Calu3 (cell line): ENCODE results near the gene LRRFIP2. TPM values are rescaled to one million over a fixed set of nuclear protein-coding genes. Genes with fewer than 3 reads are reported as not detected.
"Not testable (repeated sequence)": the region's sequence is repeated elsewhere in the genome, so short reads cannot be mapped to it uniquely, and the experiment has no call there.

Source experiments
- Bru-seq: library from RNA; stranded (reverse); fragments of 400-500 nt; gene quantifications from one replicate; lab custom pipeline; 2021; lab: Mats Ljungman, UMichigan
- BruChase-seq, 2 experiments: library from RNA; stranded (reverse); fragments of 400-500 nt; gene quantifications; one replicate each; lab custom pipeline; 2021; lab: Mats Ljungman, UMichigan
- BruUV-seq: library from RNA; stranded (reverse); fragments of 400-500 nt; replicated peaks from 2 replicates; lab custom pipeline; 2021; lab: Mats Ljungman, UMichigan
- CTCF ChIA-PET: fragments of 300-600 bp; sonication (Branson Sonifier 250); formaldehyde crosslinking; loops from one replicate; lab custom pipeline; 2022; ENCODE audit warnings: antibody characterized with exemption; lab: Charles Lee
- DNase-seq: peaks from one replicate; pipeline ENCODE4 v3.0.0; 2022
- H3K27ac Mint-ChIP-seq: one replicate; pipeline ENCODE4 v1.8.0; 2022; ENCODE audit warnings: mixed read lengths; ENCODE audit not compliant: unreplicated experiment
- H3K27me3 Mint-ChIP-seq: one replicate; pipeline ENCODE4 v1.8.0; 2022; ENCODE audit warnings: mixed read lengths; ENCODE audit not compliant: unreplicated experiment
- H3K36me3 Mint-ChIP-seq: one replicate; pipeline ENCODE4 v1.8.0; 2022; ENCODE audit warnings: mild to moderate bottlenecking, moderate library complexity, mixed read lengths; ENCODE audit not compliant: insufficient read depth, unreplicated experiment
- H3K4me1 Mint-ChIP-seq: one replicate; pipeline ENCODE4 v1.8.0; 2022; ENCODE audit warnings: mild to moderate bottlenecking, low read depth, mixed read lengths; ENCODE audit not compliant: unreplicated experiment
- H3K4me3 Mint-ChIP-seq: one replicate; pipeline ENCODE4 v1.8.0; 2022; ENCODE audit warnings: mild to moderate bottlenecking, low read depth, moderate library complexity, mixed read lengths; ENCODE audit not compliant: unreplicated experiment
- H3K9me3 Mint-ChIP-seq: one replicate; pipeline ENCODE4 v1.8.0; 2022; ENCODE audit warnings: low read depth, mixed read lengths; ENCODE audit not compliant: unreplicated experiment
- intact Hi-C: fragments of 100-400 bp; cut with micrococcal nuclease; formaldehyde crosslinking; loops from one replicate; pipeline ENCODE4 v1.10.0; 2022; ENCODE audit not compliant: unreplicated experiment
- long read RNA-seq: library from polyadenylated mRNA; stranded (forward); transcript quantifications from one replicate; pipeline ENCODE4 v2.0.0, GENCODE V29; 2022
- total RNA-seq: library from RNA; stranded (reverse); gene quantifications from 2 replicates; pipeline ENCODE4 v1.2.3, GENCODE V29; 2022
- TF ChIP-seq, protein P1 (sequence below): fragments of 200-600 bp; IDR thresholded peaks from one replicate; pipeline ENCODE4 v1.8.0; 2022; ENCODE audit warnings: antibody characterized with exemption; ENCODE audit not compliant: unreplicated experiment

LRRFIP2 gene, protein sequence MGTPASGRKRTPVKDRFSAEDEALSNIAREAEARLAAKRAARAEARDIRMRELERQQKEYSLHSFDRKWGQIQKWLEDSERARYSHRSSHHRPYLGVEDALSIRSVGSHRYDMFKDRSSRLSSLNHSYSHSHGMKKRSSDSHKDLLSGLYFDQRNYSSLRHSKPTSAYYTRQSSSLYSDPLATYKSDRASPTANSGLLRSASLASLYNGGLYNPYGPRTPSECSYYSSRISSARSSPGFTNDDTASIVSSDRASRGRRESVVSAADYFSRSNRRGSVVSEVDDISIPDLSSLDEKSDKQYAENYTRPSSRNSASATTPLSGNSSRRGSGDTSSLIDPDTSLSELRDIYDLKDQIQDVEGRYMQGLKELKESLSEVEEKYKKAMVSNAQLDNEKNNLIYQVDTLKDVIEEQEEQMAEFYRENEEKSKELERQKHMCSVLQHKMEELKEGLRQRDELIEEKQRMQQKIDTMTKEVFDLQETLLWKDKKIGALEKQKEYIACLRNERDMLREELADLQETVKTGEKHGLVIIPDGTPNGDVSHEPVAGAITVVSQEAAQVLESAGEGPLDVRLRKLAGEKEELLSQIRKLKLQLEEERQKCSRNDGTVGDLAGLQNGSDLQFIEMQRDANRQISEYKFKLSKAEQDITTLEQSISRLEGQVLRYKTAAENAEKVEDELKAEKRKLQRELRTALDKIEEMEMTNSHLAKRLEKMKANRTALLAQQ
- total RNA-seq (38.8 and 41.9 TPM in 2 replicates), Bru-seq, nascent RNA (percentile 78 among the genes with signal in this experiment), BruChase-seq, experiment 1, labeled RNA remaining after a 6-hour chase (percentile 68 among the genes with signal in this experiment), BruChase-seq, experiment 2, labeled RNA remaining after a 2-hour chase (percentile 69 among the genes with signal in this experiment)
- long read RNA-seq, transcript LRRFIP2-205 (15 exons, 2,522 nt) = major isoform, 8 of 24 reads
- long read RNA-seq, partial matches to known transcripts = 0 of 24 reads
- long read RNA-seq, other reads (novel, unspliced or antisense) = 14 of 24 reads

DNA sequence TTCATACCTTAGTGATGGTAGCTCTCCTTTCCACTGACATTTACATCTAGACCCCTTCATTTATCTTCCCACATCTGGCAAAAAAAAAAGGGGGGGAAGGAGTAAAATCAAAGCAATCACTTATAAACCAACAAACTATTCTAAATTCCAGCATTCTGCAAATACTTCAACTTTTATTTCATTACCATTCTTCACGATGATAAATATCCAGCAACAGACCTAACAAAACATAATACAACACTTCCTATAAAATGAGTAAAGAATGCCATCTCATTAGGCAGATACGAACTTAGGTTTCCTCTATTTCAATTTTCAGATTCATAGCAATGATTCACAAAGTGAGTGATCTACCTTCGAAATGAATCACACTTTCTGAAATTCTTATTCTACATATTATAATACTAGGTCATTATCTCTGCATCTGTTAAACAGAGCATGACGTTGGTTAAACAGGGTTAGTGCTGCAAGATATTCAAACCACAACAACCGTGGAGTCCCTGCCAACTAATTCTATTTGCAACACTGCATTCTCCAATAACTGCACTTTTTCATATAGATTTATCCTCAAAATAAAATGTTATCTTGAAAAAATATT is at the start of gene LRRFIP2:
Gene LRRFIP2, minus strand, starts transcription at position 51 of the 595 bp plus-strand sequence. CDS start 25,599 bp downstream, outside the sequence.
- H3K36me3 Mint-ChIP-seq = peaks cover 26% of the 10 kb centered on the region
- H3K27me3 Mint-ChIP-seq = no peaks in the 10 kb centered on the region
- peak within 1 kb of the TSS; percentile 91 for H3K4me3 Mint-ChIP-seq
- no peaks in the 10 kb centered on the region for H3K9me3 Mint-ChIP-seq
- no peak for DNase-seq
- TF ChIP-seq, protein P1, sequence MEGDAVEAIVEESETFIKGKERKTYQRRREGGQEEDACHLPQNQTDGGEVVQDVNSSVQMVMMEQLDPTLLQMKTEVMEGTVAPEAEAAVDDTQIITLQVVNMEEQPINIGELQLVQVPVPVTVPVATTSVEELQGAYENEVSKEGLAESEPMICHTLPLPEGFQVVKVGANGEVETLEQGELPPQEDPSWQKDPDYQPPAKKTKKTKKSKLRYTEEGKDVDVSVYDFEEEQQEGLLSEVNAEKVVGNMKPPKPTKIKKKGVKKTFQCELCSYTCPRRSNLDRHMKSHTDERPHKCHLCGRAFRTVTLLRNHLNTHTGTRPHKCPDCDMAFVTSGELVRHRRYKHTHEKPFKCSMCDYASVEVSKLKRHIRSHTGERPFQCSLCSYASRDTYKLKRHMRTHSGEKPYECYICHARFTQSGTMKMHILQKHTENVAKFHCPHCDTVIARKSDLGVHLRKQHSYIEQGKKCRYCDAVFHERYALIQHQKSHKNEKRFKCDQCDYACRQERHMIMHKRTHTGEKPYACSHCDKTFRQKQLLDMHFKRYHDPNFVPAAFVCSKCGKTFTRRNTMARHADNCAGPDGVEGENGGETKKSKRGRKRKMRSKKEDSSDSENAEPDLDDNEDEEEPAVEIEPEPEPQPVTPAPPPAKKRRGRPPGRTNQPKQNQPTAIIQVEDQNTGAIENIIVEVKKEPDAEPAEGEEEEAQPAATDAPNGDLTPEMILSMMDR = no peak
- CTCF ChIA-PET = interaction anchor here (0.6 kb wide), 1 partner anchor 26 kb away, joined by 3 read pairs; no protein-coding TSS in a partner anchor
- intact Hi-C loops = no loop called here
- BruUV-seq = no TSS peak
- peak within 1 kb of the TSS; percentile 89 for H3K27ac Mint-ChIP-seq
- H3K4me1 Mint-ChIP-seq = peaks cover 9% of the 10 kb centered on the region

DNA sequence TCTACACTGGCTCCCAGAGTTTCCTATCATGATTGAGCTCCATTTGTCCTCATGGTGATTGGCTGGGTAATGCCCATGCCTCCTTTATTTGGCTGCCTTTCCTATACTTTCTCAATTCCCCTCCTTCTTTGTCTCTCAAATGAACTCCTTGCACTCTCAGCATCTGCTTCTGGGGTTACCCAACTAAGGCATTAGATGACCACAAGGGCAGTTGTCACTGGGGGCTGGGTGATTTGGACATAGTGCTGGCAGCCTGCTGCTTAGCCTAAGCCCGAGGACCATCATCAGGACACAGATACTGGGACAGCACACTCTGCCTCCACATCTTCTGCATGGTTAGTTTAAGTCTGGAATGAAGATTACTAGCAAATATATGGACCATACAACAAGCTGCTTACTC is 49.2 kb upstream of the LRRFIP2 start:
- no peaks in the 10 kb centered on the region for H3K9me3 Mint-ChIP-seq
- H3K27ac Mint-ChIP-seq = no peak overlapping the region

DNA sequence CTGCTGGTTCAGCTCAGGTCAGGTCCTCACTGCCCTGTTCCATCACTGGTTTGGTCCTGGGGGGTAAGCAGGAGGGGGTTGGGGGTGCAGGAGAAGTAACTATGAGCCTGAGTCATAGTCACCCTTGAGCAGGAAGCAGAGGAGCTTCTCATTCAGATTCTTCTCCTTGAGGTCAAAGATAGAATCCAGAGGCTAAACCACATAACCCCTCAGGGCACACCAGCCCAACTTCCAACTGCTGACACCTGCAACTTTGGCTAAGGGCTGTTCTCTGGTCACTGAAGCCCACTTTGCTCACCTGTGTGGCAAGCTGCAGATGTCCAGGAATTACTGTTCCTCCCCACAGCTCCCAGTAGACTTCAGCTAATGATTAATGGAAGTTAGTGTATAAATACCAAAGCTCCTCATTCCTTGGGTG is 48.8 kb upstream of the LRRFIP2 start:
- Mint-ChIP-seq H3K9me3 (no peaks in the 10 kb centered on the region), H3K4me1 (peaks cover 34% of the 10 kb centered on the region), H3K27me3 (no peaks in the 10 kb centered on the region), H3K36me3 (no peaks in the 10 kb centered on the region), H3K4me3 (no peak overlapping the region), H3K27ac (peak overlapping the region; percentile 26)
- intact Hi-C loops = no loop called here
- TF ChIP-seq, protein P1 = no peak
- CTCF ChIA-PET = interaction anchor here (1.3 kb wide), 1 partner anchor 40 kb away, joined by 5 read pairs; no protein-coding TSS in a partner anchor
- peak; percentile 45 for DNase-seq
- BruUV-seq = no TSS peak

More for the DNA sequence above, 49.2 kb upstream of the LRRFIP2 start:
- intact Hi-C loops = no loop called here
- CTCF ChIA-PET = interaction anchor here (1.3 kb wide), 1 partner anchor 41 kb away, joined by 5 read pairs; no protein-coding TSS in a partner anchor
- peaks cover 36% of the 10 kb centered on the region for H3K4me1 Mint-ChIP-seq
- BruUV-seq = no TSS peak
- no peaks in the 10 kb centered on the region for H3K36me3 Mint-ChIP-seq
- H3K4me3 Mint-ChIP-seq = no peak overlapping the region
- DNase-seq = no peak
- no peaks in the 10 kb centered on the region for H3K27me3 Mint-ChIP-seq
- TF ChIP-seq, protein P1 = no peak

DNA sequence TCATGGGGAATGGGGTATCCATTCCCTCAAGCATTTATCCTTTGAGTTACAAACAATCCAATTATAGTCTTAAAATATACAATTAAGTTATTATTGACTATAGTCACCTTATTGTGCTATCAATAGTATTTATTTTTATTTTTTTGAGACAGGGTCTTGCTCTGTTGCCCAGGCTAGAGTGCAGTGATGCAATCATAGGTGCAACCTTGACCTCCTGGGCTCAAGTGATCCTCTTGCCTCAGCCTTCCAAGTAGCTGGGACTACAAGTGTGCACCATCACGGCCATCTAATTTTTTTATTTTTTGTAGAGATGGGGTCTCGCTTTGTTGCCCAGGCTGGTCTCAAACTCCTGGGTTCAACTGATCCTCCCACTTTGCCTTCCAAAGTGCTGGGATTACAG is 48.2 kb upstream of the LRRFIP2 start:
- H3K36me3 Mint-ChIP-seq, H3K4me3 Mint-ChIP-seq, intact Hi-C loops, H3K27me3 Mint-ChIP-seq, DNase-seq, H3K9me3 Mint-ChIP-seq, BruUV-seq: not testable (repeated sequence)
- CTCF ChIA-PET = interaction anchor here (1.3 kb wide), 1 partner anchor 40 kb away, joined by 5 read pairs; no protein-coding TSS in a partner anchor
- Mint-ChIP-seq H3K4me1 (peaks cover 34% of the 10 kb centered on the region), H3K27ac (peak overlapping the region; percentile 26)
